BE2C (cell line): ENCODE data around the gene PI16.

Experiments used
- DNase-seq: peaks from one replicate; pipeline ENCODE4 v3.0.0-alpha.2; 2020
- H3K27me3 ChIP-seq: fragments of 250-450 bp; sonication (Bioruptor Pico); 2 replicates; pipeline ENCODE4 v1.5.1; 2020; ENCODE audit warnings: mild to moderate bottlenecking
- H3K36me3 ChIP-seq: fragments of 250-450 bp; sonication (Bioruptor Pico); 2 replicates; pipeline ENCODE4 v1.5.1; 2020; ENCODE audit warnings: mild to moderate bottlenecking
- H3K4me1 ChIP-seq: fragments of 250-450 bp; sonication (Bioruptor Pico); 2 replicates; pipeline ENCODE4 v1.5.1; 2020
- H3K4me3 ChIP-seq: 2 replicates; pipeline ENCODE4 v1.5.1; 2011; ENCODE audit warnings: low read depth, low read length
- H3K9me3 ChIP-seq: fragments of 250-450 bp; sonication (Bioruptor Pico); 2 replicates; pipeline ENCODE4 v1.5.1; 2020
- CTCF ChIP-seq: IDR thresholded peaks from 2 replicates; pipeline ENCODE4 v1.5.1; 2012; ENCODE audit warnings: mild to moderate bottlenecking, low read depth, low read length

PI16 gene

GRCh38 chr6:36983538-36983937, 29.0 kb downstream of the PI16 start:
- Histone ChIP-seq H3K9me3 (no peaks in the 10 kb centered on the region), H3K4me3 (0 out of 2 replicates have a peak overlapping the region, but pooled peaks have one; percentile 5), H3K4me1 (peaks cover 3% of the 10 kb centered on the region), H3K27me3 (no peaks in the 10 kb centered on the region), H3K36me3 (peaks cover 5% of the 10 kb centered on the region; the same call in 1 of the 2 replicates)
- no peak for TF ChIP-seq CTCF
- no peak for DNase-seq

GRCh38 chr6:36984581-36985416, 30.3 kb downstream of the PI16 start:
- peaks cover 3% of the 10 kb centered on the region for H3K4me1 ChIP-seq
- no peaks in the 10 kb centered on the region for H3K27me3 ChIP-seq
- no peaks in the 10 kb centered on the region for H3K9me3 ChIP-seq
- H3K36me3 ChIP-seq, result 0 out of 2 replicates have a peak, but pooled peaks cover 2% of the 10 kb centered on the region
- no peak for TF ChIP-seq CTCF
- peak overlapping the region; percentile 70 for H3K4me3 ChIP-seq
- peak; percentile 51 for DNase-seq

GRCh38 chr6:36985417-36985807, 30.9 kb downstream of the PI16 start:
- no peaks in the 10 kb centered on the region for H3K9me3 ChIP-seq
- H3K4me1 ChIP-seq, result peaks cover 3% of the 10 kb centered on the region
- no peak for TF ChIP-seq CTCF
- H3K27me3 ChIP-seq, result no peaks in the 10 kb centered on the region
- H3K4me3 ChIP-seq, result peak overlapping the region; percentile 70
- 0 out of 2 replicates have a peak, but pooled peaks cover 2% of the 10 kb centered on the region for H3K36me3 ChIP-seq
- no peak for DNase-seq

- Histone ChIP-seq H3K36me3 (0 out of 2 replicates have a peak, but pooled peaks cover 2% of the 10 kb centered on the region), H3K27me3 (no peaks in the 10 kb centered on the region), H3K4me1 (peaks cover 3% of the 10 kb centered on the region), H3K4me3 (peak within 1 kb of the TSS; percentile 70), H3K9me3 (no peaks in the 10 kb centered on the region)
- TF ChIP-seq CTCF, result no peak
- DNase-seq, result peak; percentile 92
Observed at GRCh38 chr6:36985808-36986703, 31.5 kb downstream of the PI16 start, which contains the start of gene MTCH1. MTCH1 (minus strand) TSS chr6:36986196; CDS start chr6:36986173, 23 bp downstream.

- 0 out of 2 replicates have a peak, but pooled peaks cover 2% of the 10 kb centered on the region for H3K36me3 ChIP-seq
- H3K9me3 ChIP-seq, result no peaks in the 10 kb centered on the region
- TF ChIP-seq CTCF, result no peak
- no peak for DNase-seq
- H3K27me3 ChIP-seq, result no peaks in the 10 kb centered on the region
- H3K4me1 ChIP-seq, result peaks cover 3% of the 10 kb centered on the region
- peak overlapping the region; percentile 70 for H3K4me3 ChIP-seq
Observed at GRCh38 chr6:36986704-36987047, 32.1 kb downstream of the PI16 start.
